ENCODE data around the gene SLC12A7. TPM values are rescaled to one million over a fixed set of nuclear protein-coding genes. Genes with fewer than 3 reads are reported as not detected.

SLC12A7 gene
- total and polyA plus RNA-seq, 11 donors = 66.3 to 159 (median 128) TPM

GRCh38 chr5:1058988-1059883, 52.6 kb downstream of the SLC12A7 start:
- Histone ChIP-seq H3K27ac (no peak overlapping the region), H3K9me3 (no peaks in the 10 kb centered on the region), H3K4me3 (no peak overlapping the region), H3K27me3 (no peaks in the 10 kb centered on the region), H3K4me1 (peaks cover 0 to under 1% (median 0%) of the 10 kb centered on the region in 12 donors), H3K36me3 (peaks cover 0 to 93% (median 88%) of the 10 kb centered on the region in 9 donors)
- ATAC-seq = no peak
- 88 to 94% (median 92%) methylated on average over 26 to 34 of the region's 34 CpGs for WGBS, 4 donors
- TF ChIP-seq POLR2A (IDR thresholded peaks at IDR 0.05) = no peak
- TF ChIP-seq CTCF (IDR thresholded peaks at IDR 0.05) = no peak
- DNase-seq = peak in 2 of 5 donors; percentile 20 to 69
- intact Hi-C loops (cut with DNase I) = loop anchor here in 2 of 10 donors (1.0 to 10.0 kb wide), 2 partner anchors 48 to 76 kb away; no protein-coding TSS in a partner anchor

DNA sequence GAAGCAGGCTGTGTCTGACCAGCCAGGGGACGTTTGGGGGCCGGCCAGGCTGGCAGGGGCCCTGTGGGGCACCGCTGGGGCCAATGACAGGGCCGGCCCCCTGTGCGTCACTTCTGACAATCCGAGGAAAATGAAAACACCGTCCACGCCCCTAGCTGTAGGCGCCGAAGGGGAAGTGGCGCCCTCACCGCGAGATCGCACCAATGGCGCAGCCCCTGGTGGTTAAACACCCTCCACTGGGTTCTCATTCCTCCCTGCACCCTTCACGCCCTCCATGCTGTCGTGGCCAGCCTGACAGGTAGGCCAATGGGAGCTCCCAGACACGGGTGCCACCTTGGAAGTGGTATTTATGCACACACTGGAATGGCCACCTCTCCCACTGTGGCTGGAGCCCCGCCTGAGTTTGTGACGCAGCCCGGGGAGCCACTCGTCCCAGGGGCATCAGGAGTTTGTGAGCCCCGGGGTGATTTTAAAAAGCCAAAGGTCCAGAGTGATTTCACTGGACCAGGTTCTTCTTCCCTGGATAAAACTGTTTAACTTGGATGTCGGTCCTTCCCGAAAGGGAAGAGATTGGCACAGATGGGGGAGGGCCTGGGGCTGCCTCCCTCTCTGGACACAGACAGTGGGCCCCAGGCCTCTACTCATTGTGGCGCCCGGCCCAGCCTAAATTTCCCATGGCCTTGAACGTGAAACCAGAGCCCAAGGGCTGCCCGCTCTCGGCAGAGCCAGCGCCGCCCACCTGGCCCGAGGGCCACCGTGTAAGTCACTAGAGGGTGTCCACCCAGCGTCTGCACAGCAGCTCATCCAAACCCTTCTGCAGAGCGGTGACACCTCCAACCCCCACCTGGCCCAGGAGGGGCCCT, 53.5 kb downstream of the SLC12A7 start:
- 89 to 94% (median 91%) methylated on average over 32 to 36 of the region's 36 CpGs for WGBS, 4 donors
- ATAC-seq (no peak), DNase-seq (peak in 2 of 5 donors; percentile 28 to 60)
- Histone ChIP-seq H3K4me1 (peaks cover 0 to 9% (median 5%) of the 10 kb centered on the region in 12 donors), H3K4me3 (no peak overlapping the region), H3K36me3 (peaks cover 0 to 93% (median 90%) of the 10 kb centered on the region in 9 donors), H3K27ac (no peak overlapping the region), H3K9me3 (no peaks in the 10 kb centered on the region), H3K27me3 (no peaks in the 10 kb centered on the region)
- no peak for TF ChIP-seq CTCF (IDR thresholded peaks at IDR 0.05)
- no peak for TF ChIP-seq POLR2A (IDR thresholded peaks at IDR 0.05)
- intact Hi-C loops (cut with DNase I) = loop anchor here in 1 of 10 donors (10.0 kb wide), 1 partner anchor 76 kb away; no protein-coding TSS in a partner anchor

DNA sequence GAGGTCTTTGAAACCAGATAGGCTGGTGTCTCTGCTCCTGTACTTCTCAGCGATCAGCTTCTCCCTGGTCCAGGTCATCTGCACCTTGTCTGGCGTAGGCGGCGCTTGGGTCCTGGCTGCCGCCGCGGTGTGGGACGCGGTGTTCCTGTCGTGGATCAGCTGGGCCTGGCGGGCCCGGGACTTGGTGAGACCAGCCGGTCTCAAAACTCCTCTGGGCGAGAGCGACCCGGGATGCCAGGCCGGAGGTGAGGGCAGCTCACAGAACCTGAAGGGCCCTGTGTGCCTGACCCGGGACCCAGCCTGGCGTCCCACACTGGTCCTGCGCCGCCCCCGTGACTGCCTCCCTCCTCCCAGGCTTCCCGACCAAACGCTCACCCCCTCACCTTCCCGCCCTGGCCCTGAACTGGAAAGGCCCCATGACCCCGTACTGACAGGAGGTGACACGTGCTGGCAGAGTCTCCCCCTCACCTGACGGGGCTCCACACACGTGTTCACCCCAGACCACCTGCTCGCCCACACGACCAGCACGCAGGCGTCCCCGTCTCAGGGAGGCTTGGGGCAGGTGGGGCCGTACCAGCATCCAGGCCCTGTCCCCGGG, 54.3 kb downstream of the SLC12A7 start:
- TF ChIP-seq CTCF (IDR thresholded peaks at IDR 0.05) (no peak), POLR2A (IDR thresholded peaks at IDR 0.05) (no peak)
- peak in 2 of 5 donors; percentile 25 to 49 for DNase-seq
- intact Hi-C loops (cut with DNase I) = loop anchor here in 1 of 10 donors (10.0 kb wide), 1 partner anchor 77 kb away; no protein-coding TSS in a partner anchor

More for the DNA sequence above, 54.3 kb downstream of the SLC12A7 start:
- 84 to 89% (median 88%) methylated on average over 30 to 36 of the region's 36 CpGs for whole genome bisulfite sequencing, 4 donors
- H3K36me3 ChIP-seq = peaks cover 0 to 93% (median 90%) of the 10 kb centered on the region in 9 donors
- H3K4me3 ChIP-seq = no peak overlapping the region
- no peaks in the 10 kb centered on the region for H3K9me3 ChIP-seq
- H3K27me3 ChIP-seq = no peaks in the 10 kb centered on the region
- ATAC-seq = no peak
- H3K4me1 ChIP-seq = peaks cover 0 to 16% (median 10%) of the 10 kb centered on the region in 12 donors
- no peak overlapping the region for H3K27ac ChIP-seq

Data from heart left ventricle (tissue), 16 donors.